Adrenal gland (tissue), 12 donors: ENCODE measurements around the gene CD72. TPM values are rescaled to one million over a fixed set of nuclear protein-coding genes. Genes with fewer than 3 reads are reported as not detected.
"Not testable (repeated sequence)": the region's sequence is repeated elsewhere in the genome, so short reads cannot be mapped to it uniquely, and the experiment has no call there.

ENCODE experiments used
- DNase-seq, 7 donors: peaks; one replicate each; pipeline ENCODE4 v3.0.0-alpha.2; 2019 to 2020
- H3K27ac ChIP-seq, 5 donors: fragments of 200-600 bp; sonication (generic) in 4 of 5; 1 replicate in 3 of 5; 2 replicates in 2 of 5; pipeline versions ENCODE4 v1.5.1 to v1.8.0; 2016 to 2020; ENCODE audit warnings: mild to moderate bottlenecking in 1 of 5
- H3K27me3 ChIP-seq: fragments of 200-600 bp; 2 replicates; pipeline ENCODE4 v1.8.0; 2021
- H3K36me3 ChIP-seq, 2 donors: fragments of 200-600 bp; replicated peaks in 1 of 2; 1 replicate in 1 of 2; 2 replicates in 1 of 2; pipeline versions ENCODE4 v1.5.1 to v1.8.0; 2018 to 2022
- H3K4me1 ChIP-seq, 2 donors: fragments of 200-600 bp; replicated peaks in 1 of 2; 1 replicate in 1 of 2; 2 replicates in 1 of 2; pipeline versions ENCODE4 v1.5.1 to v1.8.0; 2018 to 2021
- H3K4me3 ChIP-seq, 4 donors: fragments of 200-600 bp; sonication (generic) in 3 of 4; one replicate each; pipeline ENCODE4 v1.5.1; 2016 to 2018
- H3K9me3 ChIP-seq, 3 donors: fragments of 200-600 bp; sonication (generic) in 1 of 3; replicated peaks in 1 of 3; 1 replicate in 2 of 3; 2 replicates in 1 of 3; pipeline versions ENCODE4 v1.5.1 to v1.8.0; 2016 to 2021
- POLR2A ChIP-seq, 2 donors: fragments of 450-650 bp; IDR thresholded peaks; one replicate each; pipeline ENCODE4 v1.6.1; 2017; ENCODE audit warnings: antibody characterized with exemption in 2 of 2, mild to moderate bottlenecking in 2 of 2, moderate library complexity in 1 of 2
- WGBS, 4 donors: extraction: QIAGEN DNeasy Blood & Tissue Kit in 2 of 4; methylation state at CpG; one replicate each; pipeline versions ENCODE4 v1.1.5 to v1.1.7; 2013 to 2017; 5-methylcytosine and 5-hydroxymethylcytosine counted together
- intact Hi-C, 2 donors: fragments of 100-400 bp; cut with DNase I; formaldehyde crosslinking; loops; one replicate each; pipeline versions ENCODE4 v1.14.1 to v1.15.0; 2022 to 2023
- polyA plus RNA-seq, 3 donors: library from polyadenylated mRNA; stranded (reverse); fragments of 200-250 nt in 2 of 3; fragments of 350-450 nt in 1 of 3; fragmentation: Illumina TruSeq in 1 of 3; extraction: RNeasy Lipid Tissue Mini Kit (QIAGEN cat#74804) in 1 of 3; gene quantifications; one replicate each; pipeline ENCODE4 v1.2.3, GENCODE V29; 2013 to 2014
- total RNA-seq, 9 donors: library from RNA; depleted of rRNA in 4 of 9; stranded (reverse); fragments of >200 nt in 4 of 9; fragments of 120-200 nt in 1 of 9; fragmentation: NEBNext Ultra II Directional in 1 of 9; extraction: Animal tissue kit (Norgen Biotek cat#: 25700) in 1 of 9; gene quantifications; one replicate each; pipeline versions ENCODE4 v1.1.0 to v1.2.4, GENCODE V29; 2013 to 2023
- TF ChIP-seq, protein P1 (sequence below), 6 experiments: fragments of 450-650 bp in 4 of 6; fragments of 200-600 bp in 2 of 6; sonication (generic) in 1 of 6; IDR thresholded peaks; 1 replicate in 5 of 6; 2 replicates in 1 of 6; pipeline versions ENCODE4 v1.5.1 to v1.8.0; 2016 to 2021; ENCODE audit warnings: antibody characterized with exemption in 6 of 6, mild to moderate bottlenecking in 2 of 6, moderate library complexity in 1 of 6
- donor health status: healthy with polysubstance abuse.
- donor health status: Bipolar disorder and iron deficiency.
- donor health status: DM: yes; HTN: yes; CAD: no.
- donor health status: DM: no; HTN: no; CAD: no.
- donor health status: DM: no; HTN: no; CAD: no.
- donor health status: DM: yes; HTN: yes; CAD: no.

The CD72 gene
- total and polyA plus RNA-seq, 12 donors = 0.69 to 18.5 (median 4.3) TPM

DNA sequence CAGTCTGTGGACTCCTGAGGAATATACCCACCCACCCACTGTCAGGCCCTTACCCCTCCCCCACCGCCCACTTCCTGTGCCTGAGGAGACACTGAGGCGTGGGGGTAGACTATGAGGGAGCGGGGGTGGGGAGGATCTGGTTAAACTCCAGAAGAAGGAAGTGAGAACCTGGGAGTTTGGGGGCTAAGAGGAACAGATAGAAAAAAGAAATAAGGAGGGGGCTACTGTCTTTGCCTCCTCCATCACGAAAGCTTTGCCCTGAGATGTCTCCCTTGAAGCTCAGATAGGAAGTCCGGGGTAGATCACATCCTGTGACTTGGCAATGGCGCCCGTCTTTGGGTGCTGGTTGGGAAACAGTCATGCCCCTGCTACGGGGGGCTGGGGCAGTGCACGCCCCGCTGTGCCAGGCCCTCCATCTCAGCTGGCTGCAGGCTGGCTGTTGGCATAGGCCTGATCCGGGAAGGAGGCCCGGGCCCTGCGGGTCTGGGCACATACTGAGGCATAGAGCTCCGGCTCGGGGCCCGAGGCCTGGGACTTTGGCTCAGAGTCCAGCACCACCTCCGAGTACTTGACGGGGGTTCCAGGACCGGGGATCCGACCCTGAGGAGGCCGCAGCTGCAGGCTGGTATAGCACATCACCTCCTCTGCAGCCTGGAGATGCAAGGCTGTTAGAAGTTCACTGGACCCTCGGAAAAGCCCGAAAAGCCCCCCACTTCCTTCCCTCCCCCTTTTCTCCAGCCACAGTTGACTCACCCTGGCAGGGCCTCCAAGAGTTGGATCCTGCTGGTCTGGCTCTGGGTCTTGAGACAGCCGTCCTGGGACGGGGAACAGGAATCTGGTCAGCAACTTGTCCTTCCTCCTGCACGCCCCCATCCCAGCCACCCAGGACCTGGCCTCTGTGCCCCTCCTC lies 31.5 kb upstream of the CD72 start:
- no peak overlapping the region for H3K4me3 ChIP-seq
- peak in 1 of 7 donors; percentile 52 for DNase-seq
- WGBS, 4 donors = 66 to 82% (median 74%) methylated on average over 8 to 26 of the region's 26 CpGs

DNA sequence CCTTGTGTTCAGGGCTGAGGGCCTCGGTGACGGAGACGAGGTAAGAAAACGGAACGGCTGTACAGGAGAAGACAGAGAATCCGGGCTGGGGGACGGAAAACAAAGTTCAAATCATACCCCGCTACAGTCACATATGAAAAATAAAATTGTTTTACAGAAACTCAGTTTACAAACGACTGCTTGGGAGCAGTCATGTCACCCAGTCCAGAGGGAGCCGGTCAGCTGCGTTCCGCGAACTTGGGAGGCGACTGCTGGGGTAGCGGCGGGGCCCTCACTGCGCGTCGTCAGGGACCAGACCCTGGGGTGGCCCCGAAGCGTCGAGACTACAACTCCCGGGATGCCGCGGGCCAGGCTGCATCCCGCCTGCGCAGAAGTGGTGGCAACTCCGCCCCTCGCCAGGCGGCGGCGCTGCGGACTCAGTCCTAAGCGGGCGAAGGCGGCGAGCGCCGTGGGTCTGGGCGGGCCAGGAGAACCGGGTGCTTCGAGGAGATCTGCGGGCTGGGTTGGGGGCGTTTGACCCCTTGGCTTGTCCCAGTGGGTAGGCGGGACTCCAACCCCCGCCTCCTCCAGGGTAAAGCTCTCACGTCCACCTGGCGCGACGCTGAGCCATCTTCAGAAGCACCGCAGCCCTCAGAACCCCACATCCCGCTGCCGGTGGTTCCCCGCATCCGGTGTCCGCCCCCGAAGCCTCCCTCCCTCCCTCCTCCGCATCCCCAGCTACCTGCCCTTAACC lies 28.5 kb upstream of the CD72 start:
- Histone ChIP-seq H3K9me3 (no peaks in the 10 kb centered on the region), H3K4me3 (peak overlapping the region; percentile 27 to 69 (median 58)), H3K27ac (peak overlapping the region; percentile 43 to 92 (median 79)), H3K27me3 (no peaks in the 10 kb centered on the region), H3K36me3 (no peaks in the 10 kb centered on the region), H3K4me1 (peaks cover 3 to 18% of the 10 kb centered on the region in 2 donors)
- intact Hi-C loops = loop anchor here in 1 of 2 donors (5.0 kb wide), 1 partner anchor 39 kb away; the partner anchor contains the start of gene TESK1
- peak; percentile 89 to 96 (median 95) for DNase-seq
- TF ChIP-seq, protein P1, sequence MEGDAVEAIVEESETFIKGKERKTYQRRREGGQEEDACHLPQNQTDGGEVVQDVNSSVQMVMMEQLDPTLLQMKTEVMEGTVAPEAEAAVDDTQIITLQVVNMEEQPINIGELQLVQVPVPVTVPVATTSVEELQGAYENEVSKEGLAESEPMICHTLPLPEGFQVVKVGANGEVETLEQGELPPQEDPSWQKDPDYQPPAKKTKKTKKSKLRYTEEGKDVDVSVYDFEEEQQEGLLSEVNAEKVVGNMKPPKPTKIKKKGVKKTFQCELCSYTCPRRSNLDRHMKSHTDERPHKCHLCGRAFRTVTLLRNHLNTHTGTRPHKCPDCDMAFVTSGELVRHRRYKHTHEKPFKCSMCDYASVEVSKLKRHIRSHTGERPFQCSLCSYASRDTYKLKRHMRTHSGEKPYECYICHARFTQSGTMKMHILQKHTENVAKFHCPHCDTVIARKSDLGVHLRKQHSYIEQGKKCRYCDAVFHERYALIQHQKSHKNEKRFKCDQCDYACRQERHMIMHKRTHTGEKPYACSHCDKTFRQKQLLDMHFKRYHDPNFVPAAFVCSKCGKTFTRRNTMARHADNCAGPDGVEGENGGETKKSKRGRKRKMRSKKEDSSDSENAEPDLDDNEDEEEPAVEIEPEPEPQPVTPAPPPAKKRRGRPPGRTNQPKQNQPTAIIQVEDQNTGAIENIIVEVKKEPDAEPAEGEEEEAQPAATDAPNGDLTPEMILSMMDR (IDR thresholded peaks at IDR 0.05) = peak; percentile 90 to 99 (median 93)
- peak; percentile 87 for TF ChIP-seq POLR2A (IDR thresholded peaks at IDR 0.05)
- 0% methylated on average over 9 to 58 of the region's 58 CpGs for WGBS, 4 donors

More for the DNA sequence above, 31.5 kb upstream of the CD72 start:
- peaks cover 3 to 27% of the 10 kb centered on the region in 2 donors for H3K4me1 ChIP-seq
- intact Hi-C loops = loop anchor here in 1 of 2 donors (5.0 kb wide), 1 partner anchor 42 kb away; the partner anchor contains the start of gene TESK1
- no peaks in the 10 kb centered on the region for H3K27me3 ChIP-seq
- H3K27ac ChIP-seq = no peak overlapping the region
- H3K36me3 ChIP-seq = no peaks in the 10 kb centered on the region
- TF ChIP-seq, protein P1 (IDR thresholded peaks at IDR 0.05) = no peak
- no peak for TF ChIP-seq POLR2A (IDR thresholded peaks at IDR 0.05)
- H3K9me3 ChIP-seq = no peaks in the 10 kb centered on the region

DNA sequence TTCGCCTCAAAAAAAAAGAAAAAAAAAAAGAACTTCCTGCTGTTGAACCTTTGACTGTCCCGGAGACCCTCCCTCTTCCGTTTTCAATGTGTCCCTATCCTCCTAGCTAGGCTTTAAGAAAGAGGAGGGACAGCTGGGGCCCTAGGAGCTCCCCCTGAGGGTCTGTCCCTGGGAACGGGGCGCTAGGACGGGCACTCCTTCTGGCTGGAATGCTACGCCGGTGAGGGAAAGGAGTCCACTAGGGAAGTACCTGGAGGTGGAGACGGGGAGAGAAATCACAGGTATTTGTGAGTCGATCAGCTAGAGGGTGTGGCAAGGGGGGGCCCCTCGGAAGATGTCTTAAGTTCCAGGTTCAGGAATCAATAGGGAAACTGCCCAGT lies 27.9 kb upstream of the CD72 start:
- Histone ChIP-seq H3K27me3 (no peaks in the 10 kb centered on the region), H3K9me3 (no peaks in the 10 kb centered on the region), H3K4me3 (peak overlapping the region; percentile 27 to 69 (median 58)), H3K27ac (peak overlapping the region; percentile 43 to 92 (median 79)), H3K4me1 (peaks cover 3 to 18% of the 10 kb centered on the region in 2 donors), H3K36me3 (no peaks in the 10 kb centered on the region)
- DNase-seq = peak in 1 of 7 donors; percentile 33
- intact Hi-C loops = loop anchor here in 1 of 2 donors (5.0 kb wide), 1 partner anchor 39 kb away; the partner anchor contains the start of gene TESK1
- no peak for TF ChIP-seq POLR2A (IDR thresholded peaks at IDR 0.05)
- TF ChIP-seq, protein P1 (IDR thresholded peaks at IDR 0.05) = no peak
- 3 to 8% (median 4%) methylated on average over 11 of the region's 11 CpGs for WGBS, 4 donors

DNA sequence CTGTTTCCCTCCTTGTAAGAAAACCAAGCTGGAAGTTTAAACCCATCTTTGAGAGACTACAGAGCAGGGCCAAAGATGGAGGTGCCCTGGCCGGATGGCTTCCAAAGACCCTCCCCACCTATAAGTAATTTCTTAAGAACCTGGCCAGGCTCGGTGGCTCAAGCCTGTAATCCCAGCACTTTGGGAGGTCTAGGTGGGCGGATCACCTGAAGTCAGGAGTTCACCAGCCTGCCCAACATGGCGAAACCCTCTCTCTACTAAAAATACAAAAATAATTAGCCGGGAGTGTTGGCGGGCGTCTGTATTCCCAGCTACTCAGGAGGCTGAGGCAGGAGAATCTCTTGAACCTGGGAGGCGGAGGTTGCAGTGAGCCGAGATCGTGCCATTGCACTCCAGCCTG lies 27.5 kb upstream of the CD72 start:
- H3K9me3 ChIP-seq, H3K36me3 ChIP-seq, H3K27me3 ChIP-seq: not testable (repeated sequence)
- 46 to 53% (median 52%) methylated on average over 10 of the region's 10 CpGs for WGBS, 4 donors
- peak in 1 of 7 donors; percentile 48 for DNase-seq
- Histone ChIP-seq H3K4me3 (peak overlapping the region in 2 of 4 donors; percentile 55 to 69), H3K4me1 (peaks cover 3 to 18% of the 10 kb centered on the region in 2 donors), H3K27ac (peak overlapping the region in 4 of 5 donors; percentile 17 to 92 (median 61))
- intact Hi-C loops = loop anchor here in 1 of 2 donors (5.0 kb wide), 1 partner anchor 38 kb away; the partner anchor contains the start of gene TESK1
